ENCODE data around the gene DNAJC13. TPM values are rescaled to one million over a fixed set of nuclear protein-coding genes. Genes with fewer than 3 reads are reported as not detected.

DNAJC13 gene
- total and polyA plus RNA-seq, 8 donors = 3.8 to 23.2 (median 11.6) TPM

GRCh38 chr3:132536442-132537153 is 119.3 kb downstream of the DNAJC13 start:
- intact Hi-C loops (cut with DNase I) = loop anchor here in 2 of 3 donors (5.0 to 10.0 kb wide), 2 partner anchors 106 to 108 kb away; no protein-coding TSS in a partner anchor
- H3K4me3 ChIP-seq = no peak overlapping the region
- no peaks in the 10 kb centered on the region for H3K9me3 ChIP-seq
- FAIRE-seq = no peak
- no peak for DNase-seq
- TF ChIP-seq, protein P1, sequence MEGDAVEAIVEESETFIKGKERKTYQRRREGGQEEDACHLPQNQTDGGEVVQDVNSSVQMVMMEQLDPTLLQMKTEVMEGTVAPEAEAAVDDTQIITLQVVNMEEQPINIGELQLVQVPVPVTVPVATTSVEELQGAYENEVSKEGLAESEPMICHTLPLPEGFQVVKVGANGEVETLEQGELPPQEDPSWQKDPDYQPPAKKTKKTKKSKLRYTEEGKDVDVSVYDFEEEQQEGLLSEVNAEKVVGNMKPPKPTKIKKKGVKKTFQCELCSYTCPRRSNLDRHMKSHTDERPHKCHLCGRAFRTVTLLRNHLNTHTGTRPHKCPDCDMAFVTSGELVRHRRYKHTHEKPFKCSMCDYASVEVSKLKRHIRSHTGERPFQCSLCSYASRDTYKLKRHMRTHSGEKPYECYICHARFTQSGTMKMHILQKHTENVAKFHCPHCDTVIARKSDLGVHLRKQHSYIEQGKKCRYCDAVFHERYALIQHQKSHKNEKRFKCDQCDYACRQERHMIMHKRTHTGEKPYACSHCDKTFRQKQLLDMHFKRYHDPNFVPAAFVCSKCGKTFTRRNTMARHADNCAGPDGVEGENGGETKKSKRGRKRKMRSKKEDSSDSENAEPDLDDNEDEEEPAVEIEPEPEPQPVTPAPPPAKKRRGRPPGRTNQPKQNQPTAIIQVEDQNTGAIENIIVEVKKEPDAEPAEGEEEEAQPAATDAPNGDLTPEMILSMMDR (IDR thresholded peaks at IDR 0.05) = no peak
- no peak overlapping the region for H3K27ac ChIP-seq
- H3K36me3 ChIP-seq = no peaks in the 10 kb centered on the region
- no peaks in the 10 kb centered on the region for H3K27me3 ChIP-seq
- WGBS, 2 donors = 73 to 81% methylated on average over 3 of the region's 3 CpGs
- ATAC-seq = peak in 2 of 4 donors; percentile 6 to 11
- H3K4me1 ChIP-seq = peaks cover 5 to 8% (median 7%) of the 10 kb centered on the region in 3 donors

GRCh38 chr3:132537297-132537696 is 120.0 kb downstream of the DNAJC13 start:
- no peaks in the 10 kb centered on the region for H3K9me3 ChIP-seq
- intact Hi-C loops (cut with DNase I) = loop anchor here in 2 of 3 donors (5.0 to 10.0 kb wide), 2 partner anchors 105 to 108 kb away; no protein-coding TSS in a partner anchor
- DNase-seq (no peak), ATAC-seq (no peak), FAIRE-seq (no peak)
- no peak overlapping the region for H3K27ac ChIP-seq
- H3K36me3 ChIP-seq = no peaks in the 10 kb centered on the region
- H3K4me3 ChIP-seq = no peak overlapping the region
- TF ChIP-seq, protein P1 (IDR thresholded peaks at IDR 0.05) = no peak
- H3K27me3 ChIP-seq = no peaks in the 10 kb centered on the region
- 73 to 89% methylated on average over 1 of the region's 1 CpG for WGBS, 2 donors
- H3K4me1 ChIP-seq = peaks cover 5 to 8% (median 7%) of the 10 kb centered on the region in 3 donors

DNA sequence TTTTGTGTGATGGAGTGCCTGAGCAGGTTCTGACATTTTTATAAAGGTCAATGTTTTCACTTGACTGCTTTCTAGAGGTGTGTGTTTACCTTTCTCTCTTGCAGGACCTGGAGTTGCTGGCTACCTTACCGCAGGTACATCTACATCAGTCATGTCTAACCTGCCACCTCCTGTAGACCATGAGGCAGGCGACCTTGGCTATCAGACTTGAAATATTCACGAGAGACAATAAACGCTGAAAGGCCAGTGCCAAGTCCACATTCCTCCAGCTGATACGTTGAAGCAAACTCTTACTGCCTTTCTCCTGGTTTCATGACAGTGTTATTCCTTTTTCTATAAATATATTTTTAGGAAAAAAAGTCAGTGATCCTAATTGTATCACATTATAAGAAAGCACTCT is 120.8 kb downstream of the DNAJC13 start:
- intact Hi-C loops (cut with DNase I) = loop anchor here in 2 of 3 donors (5.0 to 10.0 kb wide), 2 partner anchors 104 to 107 kb away; no protein-coding TSS in a partner anchor
- Histone ChIP-seq H3K27me3 (no peaks in the 10 kb centered on the region), H3K9me3 (no peaks in the 10 kb centered on the region), H3K36me3 (no peaks in the 10 kb centered on the region), H3K4me1 (peaks cover 11 to 15% (median 12%) of the 10 kb centered on the region in 3 donors), H3K27ac (peak overlapping the region in 1 of 4 donors; percentile 8), H3K4me3 (no peak overlapping the region)
- TF ChIP-seq, protein P1 (IDR thresholded peaks at IDR 0.05) = no peak
- WGBS, 2 donors = 9 to 13% methylated on average over 5 of the region's 5 CpGs
- FAIRE-seq = no peak
- DNase-seq = peak in 3 of 6 donors; percentile 31 to 46 (median 41)
- peak; percentile 30 to 81 (median 64) for ATAC-seq

GRCh38 chr3:132539681-132540080 is 122.4 kb downstream of the DNAJC13 start:
- 37 to 41% methylated on average over 3 of the region's 3 CpGs for WGBS, 2 donors
- TF ChIP-seq, protein P1 (IDR thresholded peaks at IDR 0.05) = no peak

More at GRCh38 chr3:132539681-132540080, 122.4 kb downstream of the DNAJC13 start:
- H3K4me3 ChIP-seq = no peak overlapping the region
- FAIRE-seq = no peak
- H3K27me3 ChIP-seq = no peaks in the 10 kb centered on the region
- intact Hi-C loops (cut with DNase I) = loop anchor here in 2 of 3 donors (5.0 to 10.0 kb wide), 2 partner anchors 103 to 105 kb away; no protein-coding TSS in a partner anchor
- no peaks in the 10 kb centered on the region for H3K9me3 ChIP-seq
- ATAC-seq = no peak
- no peak overlapping the region for H3K27ac ChIP-seq
- no peaks in the 10 kb centered on the region for H3K36me3 ChIP-seq
- H3K4me1 ChIP-seq = peaks cover 18 to 23% (median 18%) of the 10 kb centered on the region in 3 donors
- DNase-seq = no peak

All from pancreas (tissue), 10 donors.